IPS-18c (cell line): ENCODE results near the gene ELOVL2.
"Not testable (repeated sequence)": the region's sequence is repeated elsewhere in the genome, so short reads cannot be mapped to it uniquely, and the experiment has no call there.

Source experiments
- H3K4me3 ChIP-seq: 2 replicates; pipeline ENCODE4 v1.7.0; 2013; ENCODE audit warnings: low read depth, mild to moderate bottlenecking, low read length, moderate library complexity; ENCODE audit not compliant: insufficient read depth
- H3K9me3 ChIP-seq: one replicate; pipeline ENCODE4 v1.6.1; 2013; ENCODE audit warnings: mild to moderate bottlenecking, low read length, moderate library complexity; ENCODE audit not compliant: control insufficient read depth, insufficient read depth

Gene ELOVL2

GRCh38 chr6:11043961-11044711 is at the start of gene ELOVL2:
ELOVL2 (minus strand) TSS chr6:11044305; CDS start chr6:11044230, 75 bp downstream.
- Histone ChIP-seq H3K9me3 (no peaks in the 10 kb centered on the region), H3K4me3 (peak within 1 kb of the TSS; percentile 60)

GRCh38 chr6:11093376-11093625 is 49.2 kb upstream of the ELOVL2 start:
- Histone ChIP-seq H3K4me3 (peak overlapping the region; percentile 93), H3K9me3 (no peaks in the 10 kb centered on the region)

GRCh38 chr6:11092668-11093375 is 48.7 kb upstream of the ELOVL2 start:
- H3K4me3 ChIP-seq: peak overlapping the region; percentile 93
- H3K9me3 ChIP-seq: no peaks in the 10 kb centered on the region

- not testable (repeated sequence) for H3K4me3 ChIP-seq, H3K9me3 ChIP-seq
These were observed 47.0 kb upstream of the ELOVL2 start for GRCh38 chr6:11091141-11091540.

GRCh38 chr6:11089695-11090094 is 45.6 kb upstream of the ELOVL2 start:
- no peak overlapping the region for H3K4me3 ChIP-seq

GRCh38 chr6:11087141-11087812 is 43.2 kb upstream of the ELOVL2 start:
- H3K9me3 ChIP-seq, H3K4me3 ChIP-seq: not testable (repeated sequence)

More at GRCh38 chr6:11089695-11090094, 45.6 kb upstream of the ELOVL2 start:
- no peaks in the 10 kb centered on the region for H3K9me3 ChIP-seq

- H3K9me3 ChIP-seq: no peaks in the 10 kb centered on the region
- H3K4me3 ChIP-seq: no peak overlapping the region
These were observed 41.8 kb upstream of the ELOVL2 start for GRCh38 chr6:11085758-11086435.

- no peaks in the 10 kb centered on the region for H3K9me3 ChIP-seq
- no peak overlapping the region for H3K4me3 ChIP-seq
These were observed 39.9 kb upstream of the ELOVL2 start for GRCh38 chr6:11083956-11084355.

- Histone ChIP-seq H3K4me3 (no peak overlapping the region), H3K9me3 (no peaks in the 10 kb centered on the region)
These were observed 39.4 kb upstream of the ELOVL2 start for GRCh38 chr6:11083491-11083890.

- Histone ChIP-seq H3K9me3 (no peaks in the 10 kb centered on the region), H3K4me3 (no peak overlapping the region)
These were observed 36.2 kb upstream of the ELOVL2 start for GRCh38 chr6:11080296-11080695.

GRCh38 chr6:11078266-11078665 is 34.2 kb upstream of the ELOVL2 start:
- Histone ChIP-seq H3K9me3 (no peaks in the 10 kb centered on the region), H3K4me3 (no peak overlapping the region)

GRCh38 chr6:11076540-11076939 is 32.4 kb upstream of the ELOVL2 start:
- no peaks in the 10 kb centered on the region for H3K9me3 ChIP-seq
- no peak overlapping the region for H3K4me3 ChIP-seq

- Histone ChIP-seq H3K9me3 (no peaks in the 10 kb centered on the region), H3K4me3 (no peak overlapping the region)
These were observed 28.0 kb upstream of the ELOVL2 start for GRCh38 chr6:11072101-11072500.

- Histone ChIP-seq H3K9me3 (no peaks in the 10 kb centered on the region), H3K4me3 (no peak overlapping the region)
These were observed 25.7 kb upstream of the ELOVL2 start for GRCh38 chr6:11069760-11070159.

GRCh38 chr6:11067348-11067747 is 23.2 kb upstream of the ELOVL2 start:
- Histone ChIP-seq H3K9me3 (no peaks in the 10 kb centered on the region), H3K4me3 (no peak overlapping the region)

GRCh38 chr6:11066505-11067347 is 22.6 kb upstream of the ELOVL2 start:
- Histone ChIP-seq H3K4me3 (no peak overlapping the region), H3K9me3 (no peaks in the 10 kb centered on the region)
